Lower leg skin (tissue), 3 donors: ENCODE results near the gene POU2F3.
"Not testable (repeated sequence)": the region's sequence is repeated elsewhere in the genome, so short reads cannot be mapped to it uniquely, and the experiment has no call there.

Experiments used
- POLR2A ChIP-seq, 2 donors: fragments of 450-650 bp; IDR thresholded peaks; one replicate each; pipeline ENCODE4 v1.6.1; 2016 to 2017; ENCODE audit warnings: antibody characterized with exemption in 2 of 2, mild to moderate bottlenecking in 1 of 2, moderate library complexity in 1 of 2
- TF ChIP-seq, protein P1 (sequence below), 3 donors: fragments of 450-650 bp; IDR thresholded peaks; one replicate each; pipeline ENCODE4 v1.5.1; 2016; ENCODE audit warnings: antibody characterized with exemption in 3 of 3, mild to moderate bottlenecking in 3 of 3, moderate library complexity in 2 of 3

DNA sequence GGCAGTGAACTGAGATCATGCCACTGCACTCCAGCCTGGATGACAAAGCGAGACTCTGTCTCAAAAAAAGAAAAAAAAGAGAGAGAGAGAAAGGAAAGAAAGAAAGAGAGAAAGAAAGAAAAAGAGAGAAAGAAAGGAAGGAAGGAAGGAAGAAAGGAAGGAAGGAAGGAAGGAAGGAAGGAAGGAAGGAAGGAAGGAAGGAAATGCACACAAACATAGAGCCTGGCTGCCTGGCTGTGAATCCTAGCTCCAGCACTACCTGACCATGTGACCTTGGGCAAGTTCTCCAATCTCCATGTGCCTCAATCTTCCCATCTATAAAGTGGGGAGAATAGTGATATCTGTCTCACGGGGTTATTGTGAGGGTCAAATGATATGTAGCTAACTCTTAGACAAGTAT, 34.0 kb downstream of the POU2F3 start:
- TF ChIP-seq, protein P1, sequence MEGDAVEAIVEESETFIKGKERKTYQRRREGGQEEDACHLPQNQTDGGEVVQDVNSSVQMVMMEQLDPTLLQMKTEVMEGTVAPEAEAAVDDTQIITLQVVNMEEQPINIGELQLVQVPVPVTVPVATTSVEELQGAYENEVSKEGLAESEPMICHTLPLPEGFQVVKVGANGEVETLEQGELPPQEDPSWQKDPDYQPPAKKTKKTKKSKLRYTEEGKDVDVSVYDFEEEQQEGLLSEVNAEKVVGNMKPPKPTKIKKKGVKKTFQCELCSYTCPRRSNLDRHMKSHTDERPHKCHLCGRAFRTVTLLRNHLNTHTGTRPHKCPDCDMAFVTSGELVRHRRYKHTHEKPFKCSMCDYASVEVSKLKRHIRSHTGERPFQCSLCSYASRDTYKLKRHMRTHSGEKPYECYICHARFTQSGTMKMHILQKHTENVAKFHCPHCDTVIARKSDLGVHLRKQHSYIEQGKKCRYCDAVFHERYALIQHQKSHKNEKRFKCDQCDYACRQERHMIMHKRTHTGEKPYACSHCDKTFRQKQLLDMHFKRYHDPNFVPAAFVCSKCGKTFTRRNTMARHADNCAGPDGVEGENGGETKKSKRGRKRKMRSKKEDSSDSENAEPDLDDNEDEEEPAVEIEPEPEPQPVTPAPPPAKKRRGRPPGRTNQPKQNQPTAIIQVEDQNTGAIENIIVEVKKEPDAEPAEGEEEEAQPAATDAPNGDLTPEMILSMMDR (IDR thresholded peaks at IDR 0.05): not testable (repeated sequence)
- TF ChIP-seq POLR2A (IDR thresholded peaks at IDR 0.05): not testable (repeated sequence)
